ENCODE data around the gene RASSF6. TPM values are rescaled to one million over a fixed set of nuclear protein-coding genes. Genes with fewer than 3 reads are reported as not detected.

The RASSF6 gene
- total and polyA plus RNA-seq, 3 experiments from 2014 or later: not detected

- Mint-ChIP-seq H3K36me3 (no peaks in the 10 kb centered on the region), H3K27me3 (peaks cover 3 to 19% of the 10 kb centered on the region in 2 donors), H3K4me1 (peaks cover 0 to 5% (median 4%) of the 10 kb centered on the region in 3 donors), H3K4me3 (no peak overlapping the region), H3K27ac (no peak overlapping the region), H3K9me3 (no peaks in the 10 kb centered on the region)
- Histone ChIP-seq H3K4me1 (ENCODE audit: insufficient read depth, low read length) (no peaks in the 10 kb centered on the region), H3K27me3 (ENCODE audit: insufficient read depth, low read length, poor library complexity, severe bottlenecking) (no peaks in the 10 kb centered on the region), H3K9me3 (ENCODE audit: low read length) (no peaks in the 10 kb centered on the region), H3K27ac (ENCODE audit: low read depth, low read length) (no peak overlapping the region), H3K36me3 (ENCODE audit: insufficient read depth, low read length) (no peaks in the 10 kb centered on the region), H3K4me3 (ENCODE audit: low read length) (no peak overlapping the region)
- ChIA-PET POLR2A (no interaction called here), CTCF (no interaction called here)
- DNase-seq: no peak
These were observed 3.0 kb downstream of the RASSF6 start for GRCh38 chr4:73617256-73617655.

GRCh38 chr4:73615613-73616012 lies 4.6 kb downstream of the RASSF6 start:
- CTCF ChIA-PET: no interaction called here
- Mint-ChIP-seq H3K36me3 (no peaks in the 10 kb centered on the region), H3K9me3 (no peaks in the 10 kb centered on the region), H3K4me1 (peaks cover 0 to 5% (median 4%) of the 10 kb centered on the region in 3 donors), H3K27ac (no peak overlapping the region), H3K4me3 (no peak overlapping the region), H3K27me3 (peaks cover 3 to 13% of the 10 kb centered on the region in 2 donors)
- no peaks in the 10 kb centered on the region for H3K9me3 ChIP-seq (ENCODE audit: low read length)
- POLR2A ChIA-PET: no interaction called here
- no peaks in the 10 kb centered on the region for H3K36me3 ChIP-seq (ENCODE audit: insufficient read depth, low read length)
- H3K27ac ChIP-seq (ENCODE audit: low read depth, low read length): no peak overlapping the region
- H3K4me1 ChIP-seq (ENCODE audit: insufficient read depth, low read length): no peaks in the 10 kb centered on the region
- DNase-seq: no peak
- no peaks in the 10 kb centered on the region for H3K27me3 ChIP-seq (ENCODE audit: insufficient read depth, low read length, poor library complexity, severe bottlenecking)
- no peak overlapping the region for H3K4me3 ChIP-seq (ENCODE audit: low read length)

- Mint-ChIP-seq H3K27ac (no peak overlapping the region), H3K27me3 (peaks cover 3 to 7% of the 10 kb centered on the region in 2 donors), H3K4me1 (no peaks in the 10 kb centered on the region), H3K9me3 (no peaks in the 10 kb centered on the region), H3K36me3 (no peaks in the 10 kb centered on the region), H3K4me3 (no peak overlapping the region)
- H3K27me3 ChIP-seq (ENCODE audit: insufficient read depth, low read length, poor library complexity, severe bottlenecking): no peaks in the 10 kb centered on the region
- H3K4me1 ChIP-seq (ENCODE audit: insufficient read depth, low read length): no peaks in the 10 kb centered on the region
- H3K4me3 ChIP-seq (ENCODE audit: low read length): no peak overlapping the region
- CTCF ChIA-PET: no interaction called here
- POLR2A ChIA-PET: no interaction called here
- H3K9me3 ChIP-seq (ENCODE audit: low read length): no peaks in the 10 kb centered on the region
- no peak for DNase-seq
- H3K36me3 ChIP-seq (ENCODE audit: insufficient read depth, low read length): no peaks in the 10 kb centered on the region
- H3K27ac ChIP-seq (ENCODE audit: low read depth, low read length): no peak overlapping the region
These were observed 5.8 kb downstream of the RASSF6 start for GRCh38 chr4:73614311-73614867.

GRCh38 chr4:73613130-73613529 lies 7.1 kb downstream of the RASSF6 start:
- H3K9me3 ChIP-seq (ENCODE audit: low read length): no peaks in the 10 kb centered on the region
- H3K27ac ChIP-seq (ENCODE audit: low read depth, low read length): no peak overlapping the region
- no peaks in the 10 kb centered on the region for H3K9me3 Mint-ChIP-seq
- H3K4me1 ChIP-seq (ENCODE audit: insufficient read depth, low read length): no peaks in the 10 kb centered on the region
- DNase-seq: no peak
- no peaks in the 10 kb centered on the region for H3K36me3 ChIP-seq (ENCODE audit: insufficient read depth, low read length)
- no peaks in the 10 kb centered on the region for H3K27me3 ChIP-seq (ENCODE audit: insufficient read depth, low read length, poor library complexity, severe bottlenecking)
- H3K4me1 Mint-ChIP-seq: no peaks in the 10 kb centered on the region
- ChIA-PET CTCF (no interaction called here), POLR2A (no interaction called here)
- no peaks in the 10 kb centered on the region for H3K36me3 Mint-ChIP-seq
- H3K4me3 ChIP-seq (ENCODE audit: low read length): no peak overlapping the region
- no peak overlapping the region for H3K4me3 Mint-ChIP-seq
- H3K27me3 Mint-ChIP-seq: peaks cover 3 to 7% of the 10 kb centered on the region in 2 donors
- H3K27ac Mint-ChIP-seq: no peak overlapping the region

GRCh38 chr4:73612032-73612431 lies 8.2 kb downstream of the RASSF6 start:
- Mint-ChIP-seq H3K4me1 (peaks cover 2 to 4% (median 3%) of the 10 kb centered on the region in 3 donors), H3K4me3 (no peak overlapping the region), H3K27ac (no peak overlapping the region), H3K27me3 (peaks cover 3 to 7% of the 10 kb centered on the region in 2 donors), H3K36me3 (no peaks in the 10 kb centered on the region), H3K9me3 (no peaks in the 10 kb centered on the region)
- H3K4me1 ChIP-seq (ENCODE audit: insufficient read depth, low read length): no peaks in the 10 kb centered on the region
- no peak overlapping the region for H3K4me3 ChIP-seq (ENCODE audit: low read length)
- CTCF ChIA-PET: no interaction called here
- DNase-seq: no peak
- no peak overlapping the region for H3K27ac ChIP-seq (ENCODE audit: low read depth, low read length)
- H3K36me3 ChIP-seq (ENCODE audit: insufficient read depth, low read length): no peaks in the 10 kb centered on the region
- H3K27me3 ChIP-seq (ENCODE audit: insufficient read depth, low read length, poor library complexity, severe bottlenecking): no peaks in the 10 kb centered on the region
- H3K9me3 ChIP-seq (ENCODE audit: low read length): no peaks in the 10 kb centered on the region
- POLR2A ChIA-PET: no interaction called here

GRCh38 chr4:73609706-73610105 lies 10.5 kb downstream of the RASSF6 start:
- CTCF ChIA-PET: no interaction called here

GRCh38 chr4:73608689-73609594 lies 11.3 kb downstream of the RASSF6 start:
- Mint-ChIP-seq H3K36me3 (no peaks in the 10 kb centered on the region), H3K4me1 (peaks cover 8 to 17% (median 15%) of the 10 kb centered on the region in 3 donors), H3K27me3 (peaks cover 2 to 3% of the 10 kb centered on the region in 2 donors), H3K9me3 (peaks cover 0 to 1% (median 0%) of the 10 kb centered on the region in 5 donors), H3K27ac (no peak overlapping the region), H3K4me3 (no peak overlapping the region)
- no peak overlapping the region for H3K27ac ChIP-seq (ENCODE audit: low read depth, low read length)
- H3K4me3 ChIP-seq (ENCODE audit: low read length): no peak overlapping the region
- DNase-seq: no peak
- no peaks in the 10 kb centered on the region for H3K9me3 ChIP-seq (ENCODE audit: low read length)
- ChIA-PET POLR2A (no interaction called here), CTCF (no interaction called here)
- H3K36me3 ChIP-seq (ENCODE audit: insufficient read depth, low read length): no peaks in the 10 kb centered on the region
- no peaks in the 10 kb centered on the region for H3K27me3 ChIP-seq (ENCODE audit: insufficient read depth, low read length, poor library complexity, severe bottlenecking)
- H3K4me1 ChIP-seq (ENCODE audit: insufficient read depth, low read length): no peaks in the 10 kb centered on the region

More at GRCh38 chr4:73609706-73610105, 10.5 kb downstream of the RASSF6 start:
- Mint-ChIP-seq H3K27ac (no peak overlapping the region), H3K4me3 (no peak overlapping the region), H3K4me1 (peaks cover 8 to 17% (median 15%) of the 10 kb centered on the region in 3 donors), H3K27me3 (peaks cover 3 to 4% of the 10 kb centered on the region in 2 donors), H3K9me3 (peaks cover 0 to 1% (median 0%) of the 10 kb centered on the region in 5 donors), H3K36me3 (no peaks in the 10 kb centered on the region)
- H3K27ac ChIP-seq (ENCODE audit: low read depth, low read length): no peak overlapping the region
- H3K4me3 ChIP-seq (ENCODE audit: low read length): no peak overlapping the region
- H3K27me3 ChIP-seq (ENCODE audit: insufficient read depth, low read length, poor library complexity, severe bottlenecking): no peaks in the 10 kb centered on the region
- H3K9me3 ChIP-seq (ENCODE audit: low read length): no peaks in the 10 kb centered on the region
- POLR2A ChIA-PET: no interaction called here
- no peaks in the 10 kb centered on the region for H3K4me1 ChIP-seq (ENCODE audit: insufficient read depth, low read length)
- no peaks in the 10 kb centered on the region for H3K36me3 ChIP-seq (ENCODE audit: insufficient read depth, low read length)
- no peak for DNase-seq

GRCh38 chr4:73607375-73608033 lies 12.7 kb downstream of the RASSF6 start:
- Histone ChIP-seq H3K4me1 (ENCODE audit: insufficient read depth, low read length) (no peaks in the 10 kb centered on the region), H3K4me3 (ENCODE audit: low read length) (no peak overlapping the region), H3K27ac (ENCODE audit: low read depth, low read length) (no peak overlapping the region), H3K27me3 (ENCODE audit: insufficient read depth, low read length, poor library complexity, severe bottlenecking) (no peaks in the 10 kb centered on the region), H3K9me3 (ENCODE audit: low read length) (no peaks in the 10 kb centered on the region), H3K36me3 (ENCODE audit: insufficient read depth, low read length) (no peaks in the 10 kb centered on the region)
- H3K4me1 Mint-ChIP-seq: peaks cover 8 to 17% (median 15%) of the 10 kb centered on the region in 3 donors
- H3K27ac Mint-ChIP-seq: no peak overlapping the region
- no peaks in the 10 kb centered on the region for H3K36me3 Mint-ChIP-seq
- peaks cover 0 to 1% (median 0%) of the 10 kb centered on the region in 5 donors for H3K9me3 Mint-ChIP-seq
- no peaks in the 10 kb centered on the region for H3K27me3 Mint-ChIP-seq
- CTCF ChIA-PET: no interaction called here
- H3K4me3 Mint-ChIP-seq: no peak overlapping the region
- no peak for DNase-seq
- POLR2A ChIA-PET: no interaction called here
